HG02759 (cell line): ENCODE data around the gene MACF1.

Source experiments
- ATAC-seq: cut with Tn5 transposase; IDR thresholded peaks from one replicate; pipeline ENCODE4 v1.9.1; 2021; ENCODE audit warnings: mild to moderate bottlenecking, moderate library complexity; ENCODE audit not compliant: unreplicated experiment

Gene MACF1

DNA sequence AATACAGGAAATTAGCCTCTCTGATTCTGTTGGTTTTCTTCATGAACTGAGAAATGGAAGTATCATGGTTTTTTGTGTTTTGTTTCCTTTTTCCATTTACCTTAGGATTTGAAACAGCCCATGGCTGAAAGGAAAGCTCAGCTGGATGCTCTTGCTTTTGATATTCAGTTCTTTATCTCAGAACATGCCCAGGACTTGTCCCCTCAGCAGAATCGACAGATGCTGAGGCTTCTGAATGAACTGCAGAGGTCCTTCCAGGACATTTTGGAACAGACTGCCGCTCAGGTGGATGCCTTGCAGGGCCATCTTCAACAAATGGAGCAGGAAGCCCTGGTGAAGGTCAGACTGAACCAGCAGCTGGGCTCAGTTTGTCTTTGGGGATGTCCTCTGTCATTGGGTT, 142.4 kb downstream of the MACF1 start:
- no peak for ATAC-seq

DNA sequence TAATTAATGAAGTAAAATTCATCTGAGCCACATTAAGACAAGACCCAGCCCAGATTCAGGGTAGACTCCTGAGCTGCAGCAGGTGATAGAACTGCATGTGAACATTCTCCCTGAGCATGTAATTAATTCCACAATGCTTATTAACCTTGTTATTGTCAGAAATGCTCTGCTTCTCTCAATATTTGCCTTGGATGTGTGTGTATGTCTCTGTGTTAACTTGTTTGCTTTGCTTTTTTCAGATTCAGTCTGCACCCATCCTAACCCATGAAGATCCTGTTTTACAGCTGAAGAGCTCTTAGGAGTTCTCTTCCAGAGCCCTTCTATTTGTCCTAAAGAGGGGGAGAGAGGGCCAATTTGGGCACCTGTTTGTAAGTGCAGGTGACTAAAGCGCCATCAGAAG, 143.8 kb downstream of the MACF1 start:
- no peak for ATAC-seq

DNA sequence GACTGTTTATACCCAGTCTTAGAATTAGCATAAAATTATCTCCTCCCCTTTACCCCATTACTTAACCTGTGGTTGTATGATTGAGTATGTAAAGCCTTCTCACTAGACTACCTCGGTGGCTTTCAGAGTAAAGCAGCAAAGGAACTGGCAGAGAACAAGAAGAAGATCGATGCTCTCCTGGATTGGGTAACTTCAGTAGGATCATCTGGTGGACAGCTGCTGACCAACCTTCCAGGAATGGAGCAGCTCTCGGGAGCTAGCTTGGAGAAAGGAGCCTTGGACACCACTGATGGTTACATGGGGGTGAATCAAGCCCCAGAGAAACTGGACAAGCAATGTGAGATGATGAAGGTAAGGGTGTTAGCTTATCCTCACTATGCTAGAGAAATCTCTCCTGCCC, 148.4 kb downstream of the MACF1 start:
- no peak for ATAC-seq

DNA sequence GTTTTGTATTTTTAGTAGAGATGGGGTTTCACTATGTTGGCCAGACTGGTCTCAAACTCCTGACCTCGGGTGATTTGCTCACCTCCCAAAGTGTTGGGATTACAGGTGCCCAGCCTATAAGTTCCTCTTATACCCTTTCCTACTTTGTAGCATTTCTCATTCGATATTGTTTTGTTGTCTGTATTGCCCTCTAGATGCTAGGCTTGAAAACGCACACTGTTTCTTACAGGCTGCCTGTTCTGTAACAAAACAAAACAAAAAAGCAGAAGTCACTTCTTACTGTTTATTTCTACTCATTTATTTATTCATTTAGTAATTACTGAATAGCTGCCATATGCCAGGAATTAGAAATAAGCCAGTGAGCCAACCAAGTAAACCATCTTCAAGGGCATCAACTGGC, 150.1 kb downstream of the MACF1 start:
- ATAC-seq, result no peak

DNA sequence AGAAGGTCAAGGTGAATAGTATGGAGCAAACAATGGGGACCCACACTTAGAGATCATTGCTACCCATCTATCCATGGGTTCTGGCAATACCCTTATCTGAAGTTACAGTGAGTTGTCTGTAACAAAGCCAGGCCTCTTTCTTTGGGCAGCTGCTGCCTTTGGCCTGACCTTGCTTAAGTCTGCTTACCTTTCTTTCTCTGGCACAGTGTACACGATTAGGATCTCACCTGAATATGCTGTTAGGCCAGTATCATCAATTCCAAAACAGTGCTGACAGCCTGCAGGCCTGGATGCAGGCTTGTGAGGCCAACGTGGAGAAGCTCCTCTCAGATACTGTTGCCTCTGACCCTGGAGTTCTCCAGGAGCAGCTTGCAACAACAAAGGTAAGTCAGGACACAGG, 154.0 kb downstream of the MACF1 start:
- ATAC-seq, result no peak

DNA sequence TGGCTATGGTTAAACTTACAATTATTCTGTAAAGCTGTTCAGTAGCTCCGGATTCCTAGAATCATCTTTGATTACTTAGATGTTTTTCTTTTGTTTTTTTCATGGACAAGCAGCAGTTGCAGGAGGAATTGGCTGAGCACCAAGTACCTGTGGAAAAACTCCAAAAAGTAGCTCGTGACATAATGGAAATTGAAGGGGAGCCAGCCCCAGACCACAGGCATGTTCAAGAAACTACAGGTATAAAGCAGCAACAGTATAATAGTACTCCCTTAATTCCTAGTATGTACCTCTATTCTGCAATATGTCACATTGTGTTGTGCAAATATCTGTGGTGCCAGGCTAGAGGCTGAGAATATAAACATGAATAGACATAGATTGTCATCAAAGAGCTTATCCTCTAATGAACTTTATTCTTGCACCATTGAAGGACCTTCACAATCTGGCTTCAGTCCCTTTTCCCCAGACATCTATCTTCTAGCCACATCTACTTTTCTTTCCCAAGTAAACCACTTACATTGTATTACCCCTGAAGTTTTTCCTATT, 154.6 kb downstream of the MACF1 start:
- no peak for ATAC-seq

DNA sequence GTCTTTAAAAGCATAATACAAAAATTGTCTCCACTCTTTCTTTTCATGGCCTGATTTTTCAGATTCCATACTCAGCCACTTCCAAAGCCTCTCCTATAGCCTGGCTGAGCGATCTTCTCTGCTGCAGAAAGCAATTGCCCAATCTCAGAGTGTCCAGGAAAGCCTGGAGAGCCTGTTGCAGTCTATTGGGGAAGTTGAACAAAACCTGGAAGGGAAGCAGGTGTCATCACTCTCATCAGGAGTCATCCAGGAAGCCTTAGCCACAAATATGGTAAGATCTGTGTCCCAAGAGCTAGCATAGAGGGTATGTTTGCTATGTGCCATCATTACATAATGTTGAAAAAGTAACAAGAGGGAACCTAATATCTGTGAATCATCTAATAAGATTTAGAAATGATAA, 156.2 kb downstream of the MACF1 start:
- ATAC-seq, result no peak

DNA sequence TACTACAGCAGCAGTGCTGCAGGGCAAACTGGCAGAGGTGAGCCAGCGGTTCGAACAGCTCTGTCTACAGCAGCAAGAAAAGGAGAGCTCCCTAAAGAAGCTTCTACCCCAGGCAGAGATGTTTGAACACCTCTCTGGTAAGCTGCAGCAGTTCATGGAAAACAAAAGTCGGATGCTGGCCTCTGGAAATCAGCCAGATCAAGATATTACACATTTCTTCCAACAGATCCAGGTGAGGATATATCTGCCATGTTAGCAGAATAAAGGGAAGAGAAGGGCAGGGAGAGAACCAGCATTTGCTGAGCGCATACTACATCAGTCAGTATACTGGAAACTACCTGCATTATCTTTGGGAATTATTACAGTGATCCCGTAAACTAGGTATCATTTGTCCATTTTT, 157.0 kb downstream of the MACF1 start:
- ATAC-seq, result no peak

DNA sequence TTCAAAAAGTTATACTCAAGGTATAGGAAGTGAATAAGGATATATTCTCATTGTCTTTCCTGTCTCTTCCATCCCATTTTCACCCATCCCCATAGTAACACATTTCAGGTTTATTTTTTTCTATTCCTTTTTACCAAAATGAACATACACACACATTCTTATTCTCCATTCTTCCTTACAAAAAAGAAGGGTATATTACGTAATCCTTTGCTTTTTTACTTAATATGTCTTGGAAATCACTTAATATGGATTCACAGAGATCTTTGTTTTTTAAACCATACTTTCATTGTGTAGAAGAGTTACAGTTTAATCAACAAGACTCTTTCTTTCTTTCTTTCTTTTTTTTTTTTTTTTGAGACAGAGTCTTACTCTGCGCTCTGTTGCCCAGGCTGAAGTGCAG, 158.8 kb downstream of the MACF1 start:
- no peak for ATAC-seq

DNA sequence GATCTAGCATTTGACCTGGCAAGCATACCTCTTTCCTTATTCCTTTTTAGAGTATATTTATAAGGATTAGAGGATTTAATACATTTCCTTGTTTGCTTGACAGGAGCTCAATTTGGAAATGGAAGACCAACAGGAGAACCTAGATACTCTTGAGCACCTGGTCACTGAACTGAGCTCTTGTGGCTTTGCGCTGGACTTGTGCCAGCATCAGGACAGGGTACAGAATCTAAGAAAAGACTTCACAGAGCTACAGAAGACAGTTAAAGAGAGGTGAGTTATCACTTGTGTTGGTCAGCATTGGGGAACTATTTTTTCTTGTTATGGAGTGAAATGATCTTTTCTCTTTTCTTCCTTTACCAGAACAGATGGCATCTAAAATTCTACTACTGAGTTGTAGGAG, 163.6 kb downstream of the MACF1 start:
- no peak for ATAC-seq

DNA sequence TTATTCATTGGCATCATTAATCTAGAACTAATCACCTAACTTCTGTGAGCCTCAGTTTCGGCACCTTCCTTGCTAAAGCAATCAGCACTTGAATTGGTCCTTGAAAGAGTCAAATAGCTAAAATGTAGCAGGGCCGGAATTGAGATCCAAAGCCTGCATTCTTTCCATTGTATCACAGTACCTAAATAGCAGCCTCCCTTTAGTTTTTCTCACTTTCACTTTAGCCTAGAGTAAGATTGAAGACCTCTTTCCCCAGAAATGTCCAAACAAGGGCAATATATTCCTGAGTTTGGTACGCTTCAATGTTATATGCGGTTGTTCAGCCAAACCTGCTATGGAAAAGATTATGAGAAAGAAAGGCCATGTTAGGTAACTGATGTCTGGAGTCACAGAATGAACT, 165.1 kb downstream of the MACF1 start:
- ATAC-seq, result no peak

DNA sequence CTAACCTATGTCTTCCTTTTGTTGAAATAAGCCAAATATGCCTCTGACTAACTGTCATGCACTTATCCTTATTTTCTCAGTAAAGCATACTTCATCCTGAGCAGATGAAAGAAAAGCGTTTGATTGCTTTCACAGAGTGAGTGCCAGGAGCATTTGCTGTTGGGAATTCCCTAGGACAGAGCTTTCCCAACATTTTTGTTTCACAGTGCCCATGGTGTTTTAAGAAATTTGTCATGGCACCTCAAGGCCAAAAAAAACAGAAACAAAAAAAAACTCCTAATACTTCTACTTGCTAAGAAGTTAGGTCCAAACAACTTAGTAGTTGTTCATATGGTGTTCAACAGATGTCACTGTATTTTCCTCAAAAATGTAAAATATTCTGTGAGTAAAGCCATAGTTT, 166.1 kb downstream of the MACF1 start:
- no peak for ATAC-seq

DNA sequence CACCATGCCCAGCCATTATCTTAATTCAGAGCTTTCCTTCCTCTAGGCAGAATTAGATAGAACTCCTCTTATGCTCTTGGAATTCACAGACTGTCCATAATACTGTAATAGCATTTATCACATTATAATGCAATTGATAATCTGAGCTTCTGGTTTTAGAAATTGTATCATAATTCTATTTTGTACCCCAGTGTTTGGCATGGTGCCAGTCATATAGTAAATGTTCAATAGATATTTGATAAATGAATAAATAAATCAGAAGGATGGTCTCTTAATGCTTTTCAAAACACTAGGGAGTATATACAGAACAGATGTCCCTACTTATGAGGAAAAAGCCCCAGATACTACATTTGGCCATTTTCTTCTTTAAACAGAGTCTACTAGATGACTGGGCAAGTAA, 167.6 kb downstream of the MACF1 start:
- ATAC-seq, result no peak

DNA sequence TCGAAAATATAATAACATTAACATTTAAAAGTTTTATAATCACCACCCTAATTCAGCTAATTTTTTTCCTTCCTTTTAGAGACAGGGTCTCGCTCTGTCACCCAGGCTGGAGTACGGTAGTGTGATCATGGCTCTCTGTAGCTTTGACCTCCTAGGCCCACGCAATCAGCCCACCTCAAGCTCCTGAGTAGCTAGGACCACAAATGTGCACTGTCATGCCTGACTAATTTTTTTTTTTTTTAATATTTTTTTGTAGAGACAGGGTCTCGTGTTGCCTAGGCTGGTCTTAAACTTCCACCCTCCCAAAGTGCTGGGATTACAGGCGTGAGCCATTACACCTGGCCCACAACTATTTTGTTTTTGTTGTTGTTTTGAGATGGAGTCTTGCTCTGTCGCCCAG, 172.2 kb downstream of the MACF1 start:
- no peak for ATAC-seq

DNA sequence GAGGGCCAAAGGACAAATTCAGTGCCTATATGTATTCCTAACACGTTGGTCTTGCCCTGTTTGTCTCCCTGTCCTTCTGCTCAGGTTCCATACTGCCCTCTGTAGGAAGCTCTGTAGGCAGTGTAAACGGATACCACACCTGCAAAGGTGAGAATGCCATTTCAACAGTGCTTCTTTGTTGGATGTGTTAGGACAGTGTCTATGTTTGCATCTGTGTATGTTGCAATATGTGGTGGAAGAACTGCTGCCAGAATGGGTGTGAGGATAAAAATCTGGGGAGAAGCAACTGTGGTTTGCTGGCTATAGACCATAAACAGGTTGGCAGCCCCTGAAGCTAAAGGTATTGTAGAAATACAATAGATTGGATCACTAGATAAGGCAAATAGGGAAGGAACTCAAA, 173.9 kb downstream of the MACF1 start:
- no peak for ATAC-seq

DNA sequence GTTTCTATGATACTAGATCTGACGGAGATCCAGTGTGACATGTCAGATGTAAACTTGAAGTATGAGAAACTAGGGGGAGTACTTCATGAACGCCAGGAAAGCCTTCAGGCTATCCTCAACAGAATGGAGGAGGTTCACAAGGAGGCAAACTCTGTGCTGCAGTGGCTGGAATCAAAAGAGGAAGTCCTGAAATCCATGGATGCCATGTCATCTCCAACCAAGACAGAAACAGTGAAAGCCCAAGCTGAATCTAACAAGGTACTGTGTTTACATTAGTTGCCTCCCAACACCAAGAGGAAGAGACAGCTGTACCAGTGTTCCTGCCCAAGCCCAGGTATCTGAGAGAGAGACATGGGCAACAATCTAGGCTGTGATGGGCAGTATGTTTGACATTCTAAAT, 174.7 kb downstream of the MACF1 start:
- no peak for ATAC-seq

DNA sequence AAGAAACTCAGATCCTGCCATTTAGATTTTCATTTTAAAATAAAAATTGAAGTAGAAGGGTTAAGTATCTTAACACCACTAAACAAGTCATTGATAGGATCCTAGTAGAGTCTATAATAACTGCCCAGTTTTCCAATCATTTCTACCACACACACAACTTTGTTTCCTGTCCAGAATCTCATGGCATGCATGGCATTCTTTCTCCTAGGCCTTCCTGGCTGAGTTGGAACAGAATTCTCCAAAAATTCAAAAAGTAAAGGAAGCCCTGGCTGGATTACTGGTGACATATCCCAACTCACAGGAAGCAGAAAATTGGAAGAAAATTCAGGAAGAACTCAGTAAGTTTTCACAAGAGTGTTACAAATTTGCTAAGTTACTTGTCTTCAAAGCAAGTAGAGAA, 175.5 kb downstream of the MACF1 start:
- no peak for ATAC-seq

DNA sequence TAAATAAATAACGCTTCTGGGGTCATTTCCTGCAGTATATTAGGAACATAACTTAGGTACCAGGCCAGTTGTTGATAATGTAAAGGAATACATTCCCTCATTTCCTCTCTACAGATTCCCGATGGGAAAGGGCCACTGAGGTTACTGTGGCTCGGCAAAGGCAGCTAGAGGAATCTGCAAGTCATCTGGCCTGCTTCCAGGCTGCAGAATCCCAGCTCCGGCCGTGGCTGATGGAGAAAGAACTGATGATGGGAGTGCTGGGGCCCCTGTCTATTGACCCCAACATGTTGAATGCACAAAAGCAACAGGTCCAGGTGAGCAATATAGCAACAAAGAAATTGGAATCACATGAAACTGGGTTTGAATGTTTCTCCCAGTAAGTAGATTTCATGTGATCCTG, 177.3 kb downstream of the MACF1 start:
- no peak for ATAC-seq

DNA sequence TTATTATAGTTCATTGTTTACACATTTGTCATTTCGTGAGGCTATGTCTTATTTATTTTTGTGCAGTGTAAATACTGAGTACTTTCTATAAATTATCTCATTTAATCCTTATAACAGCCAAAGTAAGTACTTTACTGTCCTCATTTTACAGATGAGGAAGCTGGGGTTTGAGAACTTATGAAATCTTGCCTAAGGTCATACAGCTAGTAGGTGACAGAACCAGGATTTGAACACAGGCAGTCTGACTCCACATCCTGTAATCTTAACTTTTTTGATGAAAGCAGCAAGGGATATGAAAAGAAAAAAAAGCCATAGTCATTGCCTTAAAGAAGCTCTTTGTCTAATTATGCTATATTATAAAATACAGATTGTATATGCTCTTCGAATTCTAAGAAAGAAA, 179.8 kb downstream of the MACF1 start:
- no peak for ATAC-seq

DNA sequence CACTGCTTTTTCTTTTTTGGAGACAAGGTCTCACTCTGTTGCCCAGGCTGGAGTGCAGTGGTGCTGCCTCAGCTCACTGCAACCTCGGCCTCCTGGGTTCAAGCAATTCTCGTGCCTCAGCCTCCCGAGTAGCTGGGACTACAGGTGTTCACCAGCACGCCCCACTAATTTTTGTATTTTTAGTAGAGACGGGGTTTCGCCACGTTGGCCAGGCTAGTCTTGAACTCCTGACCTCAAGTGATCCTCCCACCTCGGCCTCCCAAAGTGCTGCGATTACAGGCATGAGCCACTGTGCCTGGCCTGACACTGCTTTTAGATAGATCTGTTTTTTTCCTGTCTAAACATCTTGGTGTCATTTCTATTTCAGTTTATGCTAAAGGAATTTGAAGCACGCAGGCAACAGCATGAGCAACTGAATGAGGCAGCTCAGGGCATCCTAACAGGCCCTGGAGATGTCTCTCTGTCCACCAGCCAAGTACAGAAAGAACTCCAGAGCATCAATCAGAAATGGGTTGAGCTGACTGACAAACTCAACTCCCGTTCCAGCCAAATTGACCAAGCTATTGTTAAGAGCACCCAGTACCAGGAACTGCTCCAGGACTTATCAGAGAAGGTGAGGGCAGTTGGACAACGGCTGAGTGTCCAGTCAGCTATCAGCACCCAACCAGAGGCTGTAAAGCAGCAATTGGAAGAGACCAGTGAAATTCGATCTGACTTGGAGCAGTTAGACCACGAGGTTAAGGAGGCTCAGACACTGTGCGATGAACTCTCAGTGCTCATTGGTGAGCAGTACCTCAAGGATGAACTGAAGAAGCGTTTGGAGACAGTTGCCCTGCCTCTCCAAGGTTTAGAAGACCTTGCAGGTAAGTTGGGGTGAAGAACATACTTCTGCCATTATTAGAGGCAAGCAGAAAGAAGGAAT, 180.8 kb downstream of the MACF1 start:
- no peak for ATAC-seq

DNA sequence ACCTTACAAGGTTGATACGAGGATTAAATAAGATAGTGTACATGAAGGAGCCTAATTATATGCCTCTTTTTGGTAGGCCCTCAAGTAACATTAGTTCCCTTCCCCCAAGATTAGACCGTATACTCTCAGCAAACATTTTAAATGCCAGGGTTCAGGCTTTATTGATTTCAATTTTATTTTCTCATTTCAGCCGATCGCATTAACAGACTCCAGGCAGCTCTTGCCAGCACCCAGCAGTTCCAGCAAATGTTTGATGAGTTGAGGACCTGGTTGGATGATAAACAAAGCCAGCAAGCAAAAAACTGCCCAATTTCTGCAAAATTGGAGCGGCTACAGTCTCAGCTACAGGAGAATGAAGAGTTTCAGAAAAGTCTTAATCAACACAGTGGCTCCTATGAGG, 182.5 kb downstream of the MACF1 start:
- ATAC-seq, result no peak

DNA sequence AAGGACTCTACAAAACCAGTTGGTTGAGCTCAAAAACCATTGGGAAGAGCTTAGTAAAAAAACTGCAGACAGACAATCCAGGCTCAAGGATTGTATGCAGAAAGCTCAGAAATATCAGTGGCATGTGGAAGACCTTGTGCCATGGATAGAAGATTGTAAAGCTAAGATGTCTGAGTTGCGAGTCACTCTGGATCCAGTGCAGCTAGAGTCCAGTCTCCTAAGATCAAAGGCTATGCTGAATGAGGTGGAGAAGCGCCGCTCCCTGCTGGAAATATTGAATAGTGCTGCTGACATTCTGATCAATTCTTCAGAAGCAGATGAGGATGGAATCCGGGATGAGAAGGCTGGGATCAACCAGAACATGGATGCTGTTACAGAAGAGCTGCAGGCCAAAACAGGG, 183.0 kb downstream of the MACF1 start:
- no peak for ATAC-seq
